ENCODE results near the gene POP4.
A peak's percentile ranks its signal among the peaks of the same experiment; 100 is the strongest.

Gene POP4

GRCh38 chr19:29576761-29577648 lies 29.1 kb upstream of the POP4 start:
- no peak for DNase-seq (ENCODE audit: low read depth)

GRCh38 chr19:29577649-29577963 lies 28.5 kb upstream of the POP4 start:
- DNase-seq (ENCODE audit: low read depth), result no peak

- DNase-seq (ENCODE audit: low read depth), result no peak
These were observed 27.7 kb upstream of the POP4 start for GRCh38 chr19:29578349-29578748.

GRCh38 chr19:29579308-29579910 lies 26.7 kb upstream of the POP4 start:
- DNase-seq (ENCODE audit: low read depth), result no peak

- DNase-seq (ENCODE audit: low read depth), result no peak
These were observed 24.7 kb upstream of the POP4 start for GRCh38 chr19:29581398-29581797.

- DNase-seq (ENCODE audit: low read depth), result no peak
These were observed 22.7 kb upstream of the POP4 start for GRCh38 chr19:29583196-29583999.

- no peak for DNase-seq (ENCODE audit: low read depth)
These were observed 19.7 kb upstream of the POP4 start for GRCh38 chr19:29586401-29586800.

- DNase-seq (ENCODE audit: low read depth), result no peak
These were observed 19.0 kb upstream of the POP4 start for GRCh38 chr19:29587059-29587458.

GRCh38 chr19:29587518-29587986 lies 18.5 kb upstream of the POP4 start:
- peak; percentile 32 for DNase-seq (ENCODE audit: low read depth)

- DNase-seq (ENCODE audit: low read depth), result no peak
These were observed 18.0 kb upstream of the POP4 start for GRCh38 chr19:29588095-29588494.

GRCh38 chr19:29590278-29590677 lies 15.8 kb upstream of the POP4 start:
- no peak for DNase-seq (ENCODE audit: low read depth)

- no peak for DNase-seq (ENCODE audit: low read depth)
These were observed 14.4 kb upstream of the POP4 start for GRCh38 chr19:29591670-29592069.

GRCh38 chr19:29593869-29594268 lies 12.2 kb upstream of the POP4 start:
- no peak for DNase-seq (ENCODE audit: low read depth)

- no peak for DNase-seq (ENCODE audit: low read depth)
These were observed 9.9 kb upstream of the POP4 start for GRCh38 chr19:29596080-29596727.

- no peak for DNase-seq (ENCODE audit: low read depth)
These were observed 9.1 kb upstream of the POP4 start for GRCh38 chr19:29596885-29597525.

GRCh38 chr19:29598036-29598435 lies 8.0 kb upstream of the POP4 start:
- DNase-seq (ENCODE audit: low read depth), result no peak

- no peak for DNase-seq (ENCODE audit: low read depth)
These were observed 7.6 kb upstream of the POP4 start for GRCh38 chr19:29598496-29598895.

GRCh38 chr19:29603308-29603707 lies 2.8 kb upstream of the POP4 start:
- no peak for DNase-seq (ENCODE audit: low read depth)

- DNase-seq (ENCODE audit: low read depth), result no peak
These were observed 301 bp downstream of the POP4 start for GRCh38 chr19:29606420-29606747.

- no peak for DNase-seq (ENCODE audit: low read depth)
These were observed 3.6 kb downstream of the POP4 start for GRCh38 chr19:29609636-29610035.

GRCh38 chr19:29610213-29610573 lies 4.1 kb downstream of the POP4 start:
- DNase-seq (ENCODE audit: low read depth), result no peak
